ENCODE measurements around the gene SPATA46. TPM values are rescaled to one million over a fixed set of nuclear protein-coding genes. Genes with fewer than 3 reads are reported as not detected.

Gene SPATA46
- total RNA-seq, 2 experiments from 2014 or later: not detected

DNA sequence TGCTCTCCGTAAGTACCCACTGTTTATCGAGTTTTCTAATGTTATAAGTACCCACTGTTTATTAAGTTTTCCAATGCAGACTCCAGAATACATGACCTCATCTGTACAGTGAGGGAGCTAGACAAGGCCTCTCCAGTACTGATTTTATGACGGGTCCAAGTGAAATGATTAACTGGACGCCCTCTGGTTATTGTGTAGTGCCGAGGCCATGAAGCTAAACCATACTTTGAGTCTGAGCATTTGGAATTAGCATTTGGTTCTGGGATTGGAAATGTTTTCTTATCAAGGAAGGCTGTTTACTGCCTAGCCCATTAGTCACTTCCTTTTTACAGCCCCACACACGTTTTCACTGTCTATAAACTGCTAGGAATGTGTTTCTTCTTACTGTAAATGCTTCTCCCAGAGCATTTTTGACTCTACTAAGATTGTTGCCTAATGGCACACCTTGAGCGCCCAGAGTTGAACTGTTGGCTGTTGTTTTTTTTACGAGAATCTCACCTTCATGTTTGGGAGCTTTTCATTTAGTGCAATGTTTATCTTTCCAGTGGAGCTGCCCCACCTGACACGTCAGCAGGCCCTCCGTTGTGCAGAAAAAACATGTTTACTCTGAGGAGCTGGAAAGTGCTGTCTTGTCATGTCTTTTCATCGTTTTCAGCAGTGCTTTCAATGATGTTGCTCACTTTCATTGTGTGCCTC, 26.9 kb downstream of the SPATA46 start:
- Mint-ChIP-seq H3K4me3 (no peak overlapping the region), H3K9me3 (ENCODE audit: low read depth) (no peaks in the 10 kb centered on the region), H3K27me3 (peaks cover 4% of the 10 kb centered on the region), H3K27ac (no peak overlapping the region), H3K36me3 (no peaks in the 10 kb centered on the region), H3K4me1 (no peaks in the 10 kb centered on the region)
- ATAC-seq (no peak), DNase-seq (no peak)
- CTCF ChIA-PET: interaction anchor here (1.4 kb wide), 1 partner anchor 293 kb away, joined by 3 read pairs; no protein-coding TSS in a partner anchor

DNA sequence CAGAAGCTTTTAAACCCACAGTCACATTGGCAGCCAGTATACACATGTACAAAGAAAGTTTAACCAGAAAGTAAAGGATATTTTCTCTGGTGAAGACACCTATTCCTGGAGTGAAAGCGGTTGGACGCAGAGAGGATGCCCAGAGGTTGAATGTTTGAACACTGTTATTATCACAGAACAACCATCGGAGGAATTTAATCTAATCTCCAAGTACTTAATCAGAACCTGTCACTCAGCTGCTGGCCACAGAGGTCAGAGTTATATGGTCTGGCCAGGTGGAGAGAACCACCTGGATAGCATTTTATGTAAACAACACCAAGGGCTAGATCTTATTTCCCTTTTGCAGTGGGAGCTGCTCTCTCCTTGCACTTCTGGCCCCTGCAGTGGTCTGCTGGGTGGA, 29.4 kb downstream of the SPATA46 start:
- ATAC-seq (no peak), DNase-seq (no peak)
- Mint-ChIP-seq H3K4me1 (no peaks in the 10 kb centered on the region), H3K9me3 (ENCODE audit: low read depth) (no peaks in the 10 kb centered on the region), H3K27me3 (peaks cover 3% of the 10 kb centered on the region), H3K4me3 (no peak overlapping the region), H3K27ac (no peak overlapping the region), H3K36me3 (no peaks in the 10 kb centered on the region)
- CTCF ChIA-PET: no interaction called here

DNA sequence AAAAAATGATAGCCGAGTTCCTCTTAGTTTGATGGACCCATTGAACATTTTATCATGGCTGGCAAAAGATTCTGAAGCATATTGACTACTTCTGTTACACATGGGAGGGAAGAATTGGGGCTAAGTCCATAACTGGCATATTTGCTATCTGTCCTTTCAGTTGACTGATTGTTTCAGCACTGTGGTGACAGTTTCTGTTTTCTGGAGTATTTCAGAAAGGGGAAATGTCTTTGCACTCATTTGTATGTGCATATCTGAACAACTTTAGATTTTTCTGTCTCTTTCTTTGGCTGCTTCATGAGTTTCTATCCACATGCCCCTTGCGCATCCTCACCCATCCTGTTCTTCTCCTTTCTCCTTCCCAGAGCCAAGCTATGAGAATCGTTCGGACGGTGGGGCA, 33.2 kb downstream of the SPATA46 start:
- Mint-ChIP-seq H3K27ac (no peak overlapping the region), H3K4me3 (no peak overlapping the region), H3K27me3 (peaks cover 10% of the 10 kb centered on the region), H3K9me3 (ENCODE audit: low read depth) (no peaks in the 10 kb centered on the region), H3K36me3 (no peaks in the 10 kb centered on the region), H3K4me1 (no peaks in the 10 kb centered on the region)
- ATAC-seq: no peak
- CTCF ChIA-PET: no interaction called here
- no peak for DNase-seq

DNA sequence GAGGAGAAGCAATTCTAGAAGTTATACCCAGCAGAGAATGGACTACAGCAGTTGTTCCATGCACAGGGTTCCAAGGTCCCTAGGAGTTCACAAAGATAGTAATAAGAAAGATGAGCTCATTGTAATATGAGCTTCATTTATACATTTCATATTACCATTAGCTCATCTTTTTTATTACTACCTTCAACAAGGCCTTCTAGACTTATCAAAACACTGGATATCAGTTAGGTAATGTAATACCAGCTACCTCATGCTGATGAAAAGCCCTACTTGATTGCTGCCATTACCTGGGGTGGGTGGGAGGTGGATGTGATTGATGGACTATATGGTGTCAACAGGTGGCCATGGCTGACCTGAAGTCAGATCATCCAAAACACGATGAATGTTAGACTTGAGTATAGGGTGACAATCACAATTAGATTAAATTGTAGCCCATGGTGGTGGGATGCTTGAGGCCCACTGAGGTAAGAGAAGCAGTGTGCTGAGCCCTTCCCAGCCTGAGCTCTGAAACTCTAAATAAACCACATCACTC, 34.1 kb downstream of the SPATA46 start:
- no peak for DNase-seq
- CTCF ChIA-PET: no interaction called here
- H3K27ac Mint-ChIP-seq: no peak overlapping the region
- ATAC-seq: no peak
- no peak overlapping the region for H3K4me3 Mint-ChIP-seq
- H3K27me3 Mint-ChIP-seq: peaks cover 19% of the 10 kb centered on the region
- no peaks in the 10 kb centered on the region for H3K36me3 Mint-ChIP-seq
- H3K4me1 Mint-ChIP-seq: no peaks in the 10 kb centered on the region
- H3K9me3 Mint-ChIP-seq (ENCODE audit: low read depth): no peaks in the 10 kb centered on the region

DNA sequence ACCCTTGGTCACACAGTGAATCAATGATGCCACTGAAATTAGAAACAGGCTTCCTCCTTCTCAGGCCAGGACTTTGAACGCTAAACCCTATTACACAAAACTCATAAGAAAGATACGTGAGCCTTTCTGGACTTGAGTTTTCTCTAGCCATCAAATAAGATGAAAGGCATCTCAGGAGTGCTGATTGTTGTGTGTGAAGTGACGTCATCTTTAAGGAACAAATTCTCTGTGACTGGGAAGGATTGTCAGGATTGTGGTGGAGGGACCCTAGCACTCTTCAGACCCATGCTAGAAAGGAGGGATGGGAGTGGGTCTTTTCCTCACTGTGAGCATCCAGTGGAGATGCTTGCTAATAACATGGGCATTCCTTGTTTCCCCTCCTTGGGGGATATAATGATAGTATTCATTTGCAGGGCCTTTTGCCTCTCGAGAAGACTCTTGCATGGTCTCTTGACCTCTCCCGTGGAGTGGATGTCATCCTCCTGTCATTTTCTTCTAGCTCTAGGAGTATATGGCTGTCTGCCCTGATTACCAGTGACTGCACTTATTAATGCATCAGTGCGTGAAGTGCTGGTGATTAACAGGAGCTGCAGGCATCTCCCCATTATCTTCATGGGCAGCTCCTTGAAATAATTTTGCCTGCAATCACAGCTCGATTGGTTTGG, 39.9 kb downstream of the SPATA46 start:
- CTCF ChIA-PET: no interaction called here
- DNase-seq (no peak), ATAC-seq (no peak)
- Mint-ChIP-seq H3K27me3 (peaks cover 25% of the 10 kb centered on the region), H3K36me3 (no peaks in the 10 kb centered on the region), H3K4me1 (no peaks in the 10 kb centered on the region), H3K27ac (no peak overlapping the region), H3K4me3 (no peak overlapping the region), H3K9me3 (ENCODE audit: low read depth) (no peaks in the 10 kb centered on the region)

DNA sequence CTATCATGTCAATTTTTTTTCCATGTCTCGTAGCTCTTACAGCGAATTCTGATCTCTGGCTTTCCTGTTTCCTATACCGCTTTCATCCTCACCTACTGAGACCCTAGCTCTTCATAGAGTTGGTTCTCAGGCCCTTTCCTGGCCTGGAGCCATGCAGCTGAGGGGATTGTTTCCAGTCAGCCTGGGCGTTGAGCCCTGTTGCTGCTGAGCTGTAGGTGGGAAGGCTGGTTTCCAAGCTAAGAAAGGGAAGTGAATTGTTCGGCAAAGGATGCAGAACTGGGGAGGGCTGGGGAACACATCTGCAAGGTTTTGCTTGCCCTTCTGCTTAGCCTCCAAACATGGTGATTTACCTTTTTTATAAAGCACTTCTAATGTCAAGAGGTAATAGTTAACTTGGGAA, 41.5 kb downstream of the SPATA46 start:
- no peaks in the 10 kb centered on the region for H3K4me1 Mint-ChIP-seq
- H3K27ac Mint-ChIP-seq: no peak overlapping the region
- no peaks in the 10 kb centered on the region for H3K36me3 Mint-ChIP-seq
- H3K4me3 Mint-ChIP-seq: no peak overlapping the region
- CTCF ChIA-PET: no interaction called here
- peaks cover 25% of the 10 kb centered on the region for H3K27me3 Mint-ChIP-seq
- DNase-seq: no peak
- no peak for ATAC-seq
- no peaks in the 10 kb centered on the region for H3K9me3 Mint-ChIP-seq (ENCODE audit: low read depth)

DNA sequence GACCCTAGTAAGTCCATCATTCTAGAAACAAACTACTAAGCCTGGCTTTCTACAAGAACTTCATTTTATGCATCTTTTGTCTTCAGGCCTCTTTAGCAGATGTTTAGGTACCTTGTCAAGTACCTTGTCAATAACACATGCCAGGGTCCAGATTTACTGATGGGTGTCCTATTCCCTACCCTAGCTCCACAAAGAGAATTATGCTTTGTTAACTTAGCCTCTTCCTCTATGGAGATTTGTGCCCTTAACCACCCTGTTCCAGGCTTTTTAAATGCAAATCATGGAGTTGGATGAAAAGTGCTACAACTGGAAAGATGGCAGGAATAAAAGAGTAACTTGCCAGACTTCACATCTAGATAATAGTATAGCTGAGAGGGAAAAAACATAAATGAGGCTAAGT, 42.7 kb downstream of the SPATA46 start:
- CTCF ChIA-PET: no interaction called here
- no peaks in the 10 kb centered on the region for H3K4me1 Mint-ChIP-seq
- peaks cover 21% of the 10 kb centered on the region for H3K27me3 Mint-ChIP-seq
- no peak overlapping the region for H3K27ac Mint-ChIP-seq
- H3K36me3 Mint-ChIP-seq: no peaks in the 10 kb centered on the region
- no peak overlapping the region for H3K4me3 Mint-ChIP-seq
- ATAC-seq (no peak), DNase-seq (no peak)
- no peaks in the 10 kb centered on the region for H3K9me3 Mint-ChIP-seq (ENCODE audit: low read depth)

DNA sequence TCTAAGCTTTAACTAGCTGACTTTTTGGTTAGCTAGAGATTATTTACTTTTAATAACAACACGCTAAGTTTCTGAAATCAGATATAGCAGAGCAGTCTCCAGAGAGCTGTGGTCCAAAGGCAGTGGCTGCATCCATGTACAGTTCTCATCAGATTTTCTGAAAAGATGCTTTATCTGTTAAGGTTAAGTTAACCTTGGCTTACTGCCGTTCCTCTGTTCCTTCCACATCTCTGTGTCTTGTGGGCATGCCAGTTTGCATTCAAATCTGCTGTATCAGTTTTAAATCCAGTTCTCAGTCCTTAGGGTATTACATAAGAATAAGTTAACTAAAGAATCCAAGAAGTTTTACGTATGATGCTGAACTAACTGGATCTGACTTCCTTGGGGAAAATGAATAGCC, 46.8 kb downstream of the SPATA46 start:
- no peak overlapping the region for H3K27ac Mint-ChIP-seq
- H3K4me1 Mint-ChIP-seq: no peaks in the 10 kb centered on the region
- H3K27me3 Mint-ChIP-seq: peaks cover 22% of the 10 kb centered on the region
- CTCF ChIA-PET: no interaction called here
- H3K36me3 Mint-ChIP-seq: no peaks in the 10 kb centered on the region
- no peak overlapping the region for H3K4me3 Mint-ChIP-seq
- no peak for DNase-seq
- H3K9me3 Mint-ChIP-seq (ENCODE audit: low read depth): no peaks in the 10 kb centered on the region
- ATAC-seq: no peak

DNA sequence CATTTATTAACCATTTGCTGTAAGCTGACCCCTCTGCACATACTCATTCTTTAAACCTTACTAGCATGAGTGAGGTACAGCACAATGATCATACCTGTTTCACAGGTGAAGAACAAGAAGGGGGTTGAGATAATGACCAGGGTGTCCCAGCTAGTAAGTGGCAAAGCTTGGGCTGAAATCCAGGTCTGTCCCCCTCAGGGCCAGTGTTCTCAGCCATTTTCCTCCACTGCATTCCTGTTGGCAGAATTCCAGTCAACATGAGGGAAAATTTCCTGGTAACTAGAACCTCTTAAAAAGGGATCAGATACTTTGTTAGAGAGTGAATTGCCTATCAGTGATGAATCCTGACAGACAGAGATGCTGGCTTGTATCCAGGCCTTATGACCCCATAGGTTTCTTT, 48.1 kb downstream of the SPATA46 start:
- Mint-ChIP-seq H3K36me3 (no peaks in the 10 kb centered on the region), H3K27me3 (peaks cover 30% of the 10 kb centered on the region)
- CTCF ChIA-PET: no interaction called here

DNA sequence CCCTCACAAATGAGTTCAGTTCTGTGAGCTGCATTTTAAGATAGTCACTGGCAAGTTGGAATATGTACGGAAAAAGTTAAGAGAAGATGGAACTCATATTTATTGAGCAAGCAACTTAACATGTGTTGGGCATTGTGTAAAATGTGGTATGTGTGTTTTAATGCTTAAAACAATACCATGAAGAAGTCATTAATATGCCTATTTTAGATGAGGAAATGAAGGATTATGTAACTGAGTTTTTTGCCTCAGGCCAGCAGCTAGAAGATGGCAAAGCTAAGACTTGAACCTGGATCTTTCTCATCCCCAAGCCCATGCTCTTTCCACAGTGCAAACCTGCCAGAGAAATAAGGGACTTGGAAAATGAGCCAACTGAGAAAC, 48.9 kb downstream of the SPATA46 start:
- H3K27ac Mint-ChIP-seq: no peak overlapping the region
- H3K9me3 Mint-ChIP-seq (ENCODE audit: low read depth): no peaks in the 10 kb centered on the region
- DNase-seq: no peak

More for the DNA sequence above, 48.1 kb downstream of the SPATA46 start:
- Mint-ChIP-seq H3K9me3 (ENCODE audit: low read depth) (no peaks in the 10 kb centered on the region), H3K27ac (no peak overlapping the region), H3K4me1 (no peaks in the 10 kb centered on the region), H3K4me3 (no peak overlapping the region)
- DNase-seq (no peak), ATAC-seq (no peak)

DNA sequence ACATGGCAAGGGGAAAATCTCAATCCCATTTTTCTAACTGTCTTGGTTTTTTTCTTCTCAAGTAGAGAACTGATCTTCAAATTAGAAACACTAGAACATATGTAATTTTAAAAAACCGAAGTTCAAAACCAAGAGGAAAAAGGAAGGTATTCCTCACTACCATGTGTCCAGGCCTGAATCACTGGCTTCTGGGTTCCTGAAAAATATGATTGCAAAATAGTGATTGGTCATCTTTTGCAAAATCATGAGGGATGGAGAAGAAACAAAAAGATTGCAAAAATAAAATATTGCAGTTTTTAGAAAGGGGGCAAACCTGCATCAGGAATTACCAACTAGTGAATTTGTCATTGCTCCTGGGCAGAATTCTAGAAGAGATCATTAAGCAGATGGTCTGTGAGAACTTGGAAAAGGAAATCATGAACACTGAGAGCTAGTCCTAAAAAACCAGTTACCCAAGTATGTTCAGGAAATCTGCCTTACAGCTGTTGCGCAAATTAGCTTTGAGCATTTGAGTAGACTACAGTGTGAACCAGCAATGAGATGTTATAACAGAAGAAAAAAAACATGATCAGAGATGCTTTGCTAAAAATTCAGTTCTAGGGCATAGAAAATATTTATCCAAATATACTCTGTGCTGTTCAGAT, 49.4 kb downstream of the SPATA46 start:
- CTCF ChIA-PET: no interaction called here
- H3K4me1 Mint-ChIP-seq: no peaks in the 10 kb centered on the region
- DNase-seq (no peak), ATAC-seq (no peak)
- H3K27me3 Mint-ChIP-seq: peaks cover 38% of the 10 kb centered on the region
- no peaks in the 10 kb centered on the region for H3K9me3 Mint-ChIP-seq (ENCODE audit: low read depth)
- H3K36me3 Mint-ChIP-seq: no peaks in the 10 kb centered on the region
- no peak overlapping the region for H3K27ac Mint-ChIP-seq
- H3K4me3 Mint-ChIP-seq: no peak overlapping the region

More for the DNA sequence above, 48.9 kb downstream of the SPATA46 start:
- Mint-ChIP-seq H3K36me3 (no peaks in the 10 kb centered on the region), H3K27me3 (peaks cover 37% of the 10 kb centered on the region), H3K4me3 (no peak overlapping the region), H3K4me1 (no peaks in the 10 kb centered on the region)
- CTCF ChIA-PET: no interaction called here
- no peak for ATAC-seq

DNA sequence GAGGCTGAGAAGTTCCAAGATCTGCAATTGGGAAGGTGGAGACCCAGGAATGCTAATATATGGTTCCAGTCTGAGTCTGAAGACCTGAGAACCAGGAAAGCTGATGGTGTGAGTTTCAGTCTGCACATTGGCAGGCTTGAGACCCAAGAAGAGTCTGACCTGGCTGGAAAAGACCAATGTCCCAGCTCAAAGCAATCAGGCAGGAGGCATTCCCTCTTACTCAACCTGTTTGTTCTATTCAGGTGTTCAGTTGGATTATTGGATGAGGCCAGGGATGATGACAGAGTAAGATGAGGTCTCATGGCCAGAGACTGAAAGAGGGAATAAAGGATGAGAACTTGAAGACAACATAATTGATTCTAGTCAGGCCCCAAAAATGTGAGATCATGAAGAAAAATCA, 50.1 kb downstream of the SPATA46 start:
- no peak for DNase-seq
- H3K4me1 Mint-ChIP-seq: no peaks in the 10 kb centered on the region
- CTCF ChIA-PET: no interaction called here
- no peak for ATAC-seq
- no peak overlapping the region for H3K4me3 Mint-ChIP-seq
- no peak overlapping the region for H3K27ac Mint-ChIP-seq
- H3K9me3 Mint-ChIP-seq (ENCODE audit: low read depth): no peaks in the 10 kb centered on the region
- no peaks in the 10 kb centered on the region for H3K36me3 Mint-ChIP-seq
- peaks cover 38% of the 10 kb centered on the region for H3K27me3 Mint-ChIP-seq

DNA sequence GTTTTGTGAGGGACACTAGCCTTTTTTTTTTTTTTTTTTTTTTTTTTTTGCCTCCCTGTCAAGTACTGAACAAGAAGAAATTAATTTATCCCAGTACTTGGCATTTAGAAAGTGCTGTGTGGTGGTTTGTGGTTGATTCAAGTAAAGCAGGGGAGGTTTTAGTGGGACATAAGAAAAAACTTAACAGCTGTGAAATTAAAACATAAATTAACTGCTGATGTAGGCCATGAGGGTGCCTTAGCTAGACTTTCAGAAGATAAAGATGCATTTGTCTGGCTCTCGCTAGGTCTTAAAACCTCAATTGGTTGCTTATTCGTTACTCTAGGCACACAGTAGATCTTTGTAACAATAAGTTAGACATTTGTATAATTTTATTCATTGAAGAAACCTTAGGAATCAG, 52.3 kb downstream of the SPATA46 start:
- Mint-ChIP-seq H3K4me3 (no peak overlapping the region), H3K36me3 (no peaks in the 10 kb centered on the region), H3K4me1 (no peaks in the 10 kb centered on the region), H3K9me3 (ENCODE audit: low read depth) (no peaks in the 10 kb centered on the region), H3K27me3 (peaks cover 37% of the 10 kb centered on the region), H3K27ac (no peak overlapping the region)
- no peak for DNase-seq
- CTCF ChIA-PET: no interaction called here
- no peak for ATAC-seq

All from activated CD8-positive, alpha-beta memory T cell treated with anti-CD3 and anti-CD28 coated beads, Interleukin-2, amount 10 ng/mL, durations not matched to agents 7 days and 5 days (primary cell).